ENCODE measurements around the gene APOL2. TPM values are rescaled to one million over a fixed set of nuclear protein-coding genes. Genes with fewer than 3 reads are reported as not detected.

APOL2 gene
- total and polyA plus RNA-seq, 3 donors from 2014 or later, result 16.6 to 34.5 (median 19.5) TPM

- no peak for DNase-seq
- Histone ChIP-seq H3K27me3 (no peaks in the 10 kb centered on the region), H3K4me1 (no peaks in the 10 kb centered on the region), H3K27ac (no peak overlapping the region), H3K36me3 (ENCODE audit: low read depth, missing control alignments) (no peaks in the 10 kb centered on the region), H3K9me3 (no peaks in the 10 kb centered on the region), H3K4me3 (no peak overlapping the region)
- intact Hi-C loops (cut with DNase I; ENCODE audit: low total_unique reads), result no loop called here
- TF ChIP-seq POLR2A (IDR thresholded peaks at IDR 0.05), result no peak
- TF ChIP-seq CTCF (IDR thresholded peaks at IDR 0.05), result no peak
- 87 to 88% methylated on average over 7 to 8 of the region's 8 CpGs for WGBS, 2 donors
These were observed 11.5 kb downstream of the APOL2 start for GRCh38 chr22:36227806-36228205.

- DNase-seq, result no peak
- 95% methylated on average over 9 of the region's 9 CpGs for WGBS, 2 donors
- no peaks in the 10 kb centered on the region for H3K9me3 ChIP-seq
- H3K27me3 ChIP-seq, result no peaks in the 10 kb centered on the region
- intact Hi-C loops (cut with DNase I; ENCODE audit: low total_unique reads), result no loop called here
- TF ChIP-seq CTCF (IDR thresholded peaks at IDR 0.05), result no peak
- TF ChIP-seq POLR2A (IDR thresholded peaks at IDR 0.05), result no peak
- H3K27ac ChIP-seq, result no peak overlapping the region
- no peak overlapping the region for H3K4me3 ChIP-seq
- H3K36me3 ChIP-seq (ENCODE audit: low read depth, missing control alignments), result no peaks in the 10 kb centered on the region
- no peaks in the 10 kb centered on the region for H3K4me1 ChIP-seq
These were observed 11.9 kb downstream of the APOL2 start for GRCh38 chr22:36227396-36227795.

GRCh38 chr22:36226189-36226588 lies 13.1 kb downstream of the APOL2 start:
- Histone ChIP-seq H3K27ac (no peak overlapping the region), H3K27me3 (no peaks in the 10 kb centered on the region), H3K4me1 (no peaks in the 10 kb centered on the region), H3K4me3 (no peak overlapping the region), H3K36me3 (ENCODE audit: low read depth, missing control alignments) (no peaks in the 10 kb centered on the region), H3K9me3 (no peaks in the 10 kb centered on the region)
- intact Hi-C loops (cut with DNase I; ENCODE audit: low total_unique reads), result no loop called here
- no peak for DNase-seq
- no peak for TF ChIP-seq CTCF (IDR thresholded peaks at IDR 0.05)
- TF ChIP-seq POLR2A (IDR thresholded peaks at IDR 0.05), result no peak
- 93 to 96% methylated on average over 5 of the region's 5 CpGs for WGBS, 2 donors

- intact Hi-C loops (cut with DNase I; ENCODE audit: low total_unique reads), result no loop called here
- Histone ChIP-seq H3K4me1 (no peaks in the 10 kb centered on the region), H3K4me3 (no peak overlapping the region), H3K27ac (no peak overlapping the region), H3K36me3 (ENCODE audit: low read depth, missing control alignments) (no peaks in the 10 kb centered on the region), H3K27me3 (no peaks in the 10 kb centered on the region), H3K9me3 (no peaks in the 10 kb centered on the region)
- 93 to 94% methylated on average over 9 of the region's 9 CpGs for WGBS, 2 donors
- no peak for DNase-seq
- TF ChIP-seq CTCF (IDR thresholded peaks at IDR 0.05) (no peak), POLR2A (IDR thresholded peaks at IDR 0.05) (no peak)
These were observed 13.9 kb downstream of the APOL2 start for GRCh38 chr22:36225333-36225922.

GRCh38 chr22:36224245-36224644 lies 15.1 kb downstream of the APOL2 start:
- H3K9me3 ChIP-seq, result no peaks in the 10 kb centered on the region
- H3K27ac ChIP-seq, result no peak overlapping the region
- TF ChIP-seq CTCF (IDR thresholded peaks at IDR 0.05) (no peak), POLR2A (IDR thresholded peaks at IDR 0.05) (no peak)
- intact Hi-C loops (cut with DNase I; ENCODE audit: low total_unique reads), result no loop called here
- no peak overlapping the region for H3K4me3 ChIP-seq
- H3K36me3 ChIP-seq (ENCODE audit: low read depth, missing control alignments), result no peaks in the 10 kb centered on the region
- H3K4me1 ChIP-seq, result no peaks in the 10 kb centered on the region
- 92 to 93% methylated on average over 4 of the region's 4 CpGs for WGBS, 2 donors
- H3K27me3 ChIP-seq, result no peaks in the 10 kb centered on the region
- DNase-seq, result no peak
